HEK293 (cell line): ENCODE data around the gene TSEN2.

ENCODE experiments used
- CTCF ChIA-PET: fragments of 350-600 bp; formaldehyde crosslinking; extraction: SDS; loops from one replicate; lab custom pipeline; 2021; ENCODE audit warnings: antibody characterized with exemption; lab: Yijun Ruan, JAX
- POLR2A ChIA-PET: fragments of 300-600 bp; formaldehyde crosslinking; extraction: SDS; loops from one replicate; lab custom pipeline; 2020; ENCODE audit warnings: antibody characterized with exemption, inconsistent platforms; lab: Yijun Ruan, JAX
- H3K27ac ChIP-seq: fragments of 200-500 bp; sonication (Bioruptor generic); 2 replicates; pipeline ENCODE4 v1.5.1; 2014; ENCODE audit warnings: low read depth, low read length, control low read depth, inconsistent platforms; ENCODE audit errors: extremely low read depth
- H3K36me3 ChIP-seq, 2 experiments: fragments of 200-500 bp in 1 of 2; sonication (Bioruptor generic) in 1 of 2; 1 replicate in 1 of 2; 2 replicates in 1 of 2; pipeline ENCODE4 v1.5.1; 2014 to 2017; ENCODE audit warnings: inconsistent platforms in 2 of 2, low read length in 2 of 2; ENCODE audit not compliant: control insufficient read depth in 2 of 2, insufficient read depth in 1 of 2
- H3K4me1 ChIP-seq: fragments of 200-500 bp; sonication (Bioruptor generic); 2 replicates; pipeline ENCODE4 v1.5.1; 2014; ENCODE audit warnings: mild to moderate bottlenecking, low read length, inconsistent platforms; ENCODE audit not compliant: control insufficient read depth, insufficient read depth
- H3K4me3 ChIP-seq: 2 replicates; pipeline ENCODE4 v1.5.1; 2011; ENCODE audit warnings: low read depth, mild to moderate bottlenecking, control low read depth, low read length, moderate library complexity
- H3K9me3 ChIP-seq: fragments of 200-500 bp; sonication (Bioruptor generic); 2 replicates; pipeline ENCODE4 v1.5.1; 2014; ENCODE audit warnings: low read depth, low read length, inconsistent platforms; ENCODE audit not compliant: control insufficient read depth, insufficient read depth
- HOXD13 ChIP-seq: sonication (generic); formaldehyde crosslinking; IDR thresholded peaks from 2 replicates; pipeline ENCODE4 v1.8.0; 2022; ENCODE audit warnings: missing genetic modification reagents, borderline replicate concordance
- MZF1 ChIP-seq: fragments of 450-650 bp; formaldehyde crosslinking; IDR thresholded peaks from 2 replicates; pipeline ENCODE4 v1.5.1; 2017; ENCODE audit warnings: missing biosample characterization, missing genetic modification characterization, borderline replicate concordance
- PRDM1 ChIP-seq: fragments of 450-650 bp; formaldehyde crosslinking; IDR thresholded peaks from 2 replicates; pipeline ENCODE4; 2016; ENCODE audit warnings: missing biosample characterization, missing genetic modification characterization
- SCRT2 ChIP-seq: fragments of 450-650 bp; formaldehyde crosslinking; IDR thresholded peaks from 2 replicates; pipeline ENCODE4 v1.5.1; 2016; ENCODE audit warnings: missing biosample characterization, missing genetic modification characterization
- ZBTB48 ChIP-seq: fragments of 450-650 bp; formaldehyde crosslinking; IDR thresholded peaks from 2 replicates; pipeline ENCODE4 v1.5.1; 2016; ENCODE audit warnings: missing biosample characterization, missing genetic modification characterization
- ZNF121 ChIP-seq: fragments of 450-650 bp; formaldehyde crosslinking; IDR thresholded peaks from 2 replicates; pipeline ENCODE4 v1.5.1; 2016; ENCODE audit warnings: missing biosample characterization, missing genetic modification characterization
- ZNF155 ChIP-seq: fragments of 450-650 bp; formaldehyde crosslinking; IDR thresholded peaks from 2 replicates; pipeline ENCODE4 v1.5.1; 2016; ENCODE audit warnings: missing biosample characterization, missing genetic modification characterization
- ZNF169 ChIP-seq: fragments of 450-650 bp; formaldehyde crosslinking; IDR thresholded peaks from 2 replicates; pipeline ENCODE4 v1.5.1; 2016; ENCODE audit warnings: missing biosample characterization, missing genetic modification characterization
- ZNF174 ChIP-seq: fragments of 450-650 bp; formaldehyde crosslinking; IDR thresholded peaks from 2 replicates; pipeline ENCODE4 v1.5.0; 2017; ENCODE audit warnings: missing biosample characterization, mild to moderate bottlenecking, missing genetic modification characterization
- ZNF214 ChIP-seq: fragments of 450-650 bp; formaldehyde crosslinking; IDR thresholded peaks from 2 replicates; pipeline ENCODE4 v1.5.1; 2017; ENCODE audit warnings: missing biosample characterization, mild to moderate bottlenecking, missing genetic modification characterization, borderline replicate concordance
- ZNF221 ChIP-seq: fragments of 450-650 bp; formaldehyde crosslinking; IDR thresholded peaks from 2 replicates; pipeline ENCODE4 v1.5.1; 2017; ENCODE audit warnings: missing biosample characterization, missing genetic modification characterization, borderline replicate concordance
- ZNF391 ChIP-seq: fragments of 450-650 bp; formaldehyde crosslinking; IDR thresholded peaks from 2 replicates; pipeline ENCODE4 v1.5.1; 2016; ENCODE audit warnings: low read depth, missing biosample characterization, missing genetic modification characterization, borderline replicate concordance
- ZNF473 ChIP-seq: fragments of 450-650 bp; formaldehyde crosslinking; IDR thresholded peaks from 2 replicates; pipeline ENCODE4 v1.5.1; 2017; ENCODE audit warnings: missing biosample characterization, missing genetic modification characterization
- ZNF596 ChIP-seq: fragments of 450-650 bp; IDR thresholded peaks from 2 replicates; pipeline ENCODE4 v1.5.0; 2018; ENCODE audit warnings: missing biosample characterization, mild to moderate bottlenecking, missing genetic modification characterization, moderate library complexity
- ZNF610 ChIP-seq: fragments of 450-650 bp; formaldehyde crosslinking; IDR thresholded peaks from 2 replicates; pipeline ENCODE4 v1.5.1; 2016; ENCODE audit warnings: missing biosample characterization, missing genetic modification characterization, borderline replicate concordance
- ZNF621 ChIP-seq: fragments of 450-650 bp; formaldehyde crosslinking; IDR thresholded peaks from 2 replicates; pipeline ENCODE4 v1.5.1; 2017; ENCODE audit warnings: missing biosample characterization, missing genetic modification characterization
- ZNF629 ChIP-seq: fragments of 450-650 bp; formaldehyde crosslinking; IDR thresholded peaks from 2 replicates; pipeline ENCODE4 v1.5.1; 2017; ENCODE audit warnings: missing biosample characterization, missing genetic modification characterization
- ZNF658 ChIP-seq: fragments of 450-650 bp; formaldehyde crosslinking; IDR thresholded peaks from 2 replicates; pipeline ENCODE4; 2016; ENCODE audit warnings: missing biosample characterization, missing genetic modification characterization
- ZNF776 ChIP-seq: fragments of 450-650 bp; formaldehyde crosslinking; IDR thresholded peaks from 2 replicates; pipeline ENCODE4 v1.5.0; 2017; ENCODE audit warnings: missing biosample characterization, missing genetic modification characterization, borderline replicate concordance
- ZNF791 ChIP-seq: fragments of 450-650 bp; formaldehyde crosslinking; IDR thresholded peaks from 2 replicates; pipeline ENCODE4 v1.5.1; 2016; ENCODE audit warnings: missing biosample characterization, missing genetic modification characterization
- TF ChIP-seq, protein P1 (sequence below): IDR thresholded peaks from 2 replicates; pipeline ENCODE4 v1.6.1; 2011; ENCODE audit warnings: mild to moderate bottlenecking, low read depth, low read length, borderline replicate concordance
- TF ChIP-seq, protein P2 (sequence below): fragments of 450-650 bp; formaldehyde crosslinking; IDR thresholded peaks from 2 replicates; pipeline ENCODE4 v1.5.1; 2016; ENCODE audit warnings: missing biosample characterization, missing genetic modification characterization, borderline replicate concordance
- TF ChIP-seq, protein P3 (sequence below): fragments of 450-650 bp; formaldehyde crosslinking; IDR thresholded peaks from 2 replicates; pipeline ENCODE4 v1.5.1; 2016; ENCODE audit warnings: missing biosample characterization, missing genetic modification characterization
- TF ChIP-seq, protein P4 (sequence below): fragments of 450-650 bp; IDR thresholded peaks from 2 replicates; pipeline ENCODE4 v1.5.1; 2018; ENCODE audit warnings: missing biosample characterization, missing genetic modification characterization
- TF ChIP-seq, protein P5 (sequence below): fragments of 450-650 bp; formaldehyde crosslinking; optimal IDR thresholded peaks from 2 replicates; pipeline ENCODE3; 2016; ENCODE audit warnings: missing biosample characterization, mild to moderate bottlenecking, missing genetic modification characterization
- TF ChIP-seq, protein P6 (sequence below): fragments of 450-650 bp; formaldehyde crosslinking; IDR thresholded peaks from 2 replicates; pipeline ENCODE4 v1.5.1; 2016; ENCODE audit warnings: missing biosample characterization, missing genetic modification characterization, borderline replicate concordance

Gene TSEN2

DNA sequence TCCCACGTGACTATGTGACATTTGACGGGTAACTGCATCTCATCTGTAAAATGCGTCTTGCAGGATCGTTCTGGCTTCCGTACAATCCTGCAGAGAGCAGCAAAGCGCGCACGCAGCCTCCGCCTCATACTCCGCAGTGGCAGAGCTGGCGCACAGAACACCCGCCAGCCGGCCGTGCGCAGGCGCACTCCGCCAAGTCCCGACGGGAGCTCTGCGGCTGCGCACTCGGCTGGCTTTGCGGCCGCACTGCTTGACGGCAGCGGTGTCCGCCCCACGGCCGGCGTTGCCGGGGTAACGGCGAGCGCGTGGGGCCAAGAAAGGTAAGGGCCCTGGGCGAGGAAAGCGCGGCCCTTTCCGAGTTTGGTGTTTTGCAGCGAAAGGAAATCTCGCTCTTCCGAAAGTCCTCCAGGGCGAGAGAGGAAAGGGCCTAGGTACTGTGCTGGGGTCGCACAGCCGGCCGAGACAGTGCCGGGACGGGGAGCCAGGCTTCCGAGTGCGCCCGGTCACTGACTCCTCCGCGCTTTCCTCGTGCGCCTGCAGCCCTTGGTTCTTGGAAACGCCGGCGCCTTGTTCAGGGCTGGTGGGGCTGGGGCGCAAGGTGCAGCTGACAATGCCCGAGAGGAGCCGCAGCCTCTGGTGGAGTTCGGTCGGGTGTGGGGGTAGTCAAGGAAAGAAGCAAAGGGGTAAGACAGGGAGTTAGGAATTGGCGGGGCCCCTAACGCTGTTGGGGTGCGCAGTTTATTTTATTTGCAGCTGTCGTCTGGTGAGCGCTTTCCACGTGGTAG, at the start of gene TSEN2:
Gene TSEN2 (plus strand): TSS at position 283 of the 785 bp plus-strand sequence. CDS start 5,321 bp downstream, outside the sequence.
- ChIA-PET CTCF (interaction anchor here (0.6 to 3.6 kb wide), 5 partner anchors 11 to 349 kb away, joined by 4 to 15 read pairs (median 6); no protein-coding TSS in a partner anchor), POLR2A (interaction anchor here (0.5 to 1.4 kb wide), 14 partner anchors 22 to 364 kb away, joined by 3 to 7 read pairs (median 4); partner anchors contain the start of genes MKRN2 and MKRN2OS)
- no peaks in the 10 kb centered on the region for H3K9me3 ChIP-seq
- peak within 1 kb of the TSS; percentile 79 for H3K4me3 ChIP-seq
- H3K4me1 ChIP-seq: peaks cover 12% of the 10 kb centered on the region; the same call in 1 of the 2 replicates
- peak within 1 kb of the TSS; percentile 69 for H3K27ac ChIP-seq
- peaks cover 0 to 16% of the 10 kb centered on the region in 2 experiments; a peak in 1 of 3 replicates for H3K36me3 ChIP-seq
- TF ChIP-seq ZBTB48 (tag by site-specific recombination) (peak; percentile 86), ZNF214 (tag by site-specific recombination) (no peak), ZNF221 (tag by site-specific recombination) (no peak), ZNF658 (no peak), ZNF121 (tag by site-specific recombination) (peak; percentile 47; the same call in 1 of the 2 replicates), ZNF473 (tag by site-specific recombination) (no peak), MZF1 (tag by site-specific recombination) (no peak), ZNF596 (tag by site-specific recombination) (no peak), HOXD13 (CRISPR knock-in tag) (no peak), ZNF169 (no peak), ZNF621 (tag by site-specific recombination) (no peak), ZNF776 (tag by site-specific recombination) (no peak), PRDM1 (peak; percentile 99), ZNF174 (no peak), SCRT2 (tag by site-specific recombination) (no peak), ZNF155 (no peak), ZNF791 (no peak; the same call in 1 of the 2 replicates), ZNF629 (tag by site-specific recombination) (no peak; the same call in 1 of the 2 replicates), ZNF610 (peak; percentile 62; the same call in 1 of the 2 replicates), ZNF391 (no peak)
- TF ChIP-seq, protein P1, sequence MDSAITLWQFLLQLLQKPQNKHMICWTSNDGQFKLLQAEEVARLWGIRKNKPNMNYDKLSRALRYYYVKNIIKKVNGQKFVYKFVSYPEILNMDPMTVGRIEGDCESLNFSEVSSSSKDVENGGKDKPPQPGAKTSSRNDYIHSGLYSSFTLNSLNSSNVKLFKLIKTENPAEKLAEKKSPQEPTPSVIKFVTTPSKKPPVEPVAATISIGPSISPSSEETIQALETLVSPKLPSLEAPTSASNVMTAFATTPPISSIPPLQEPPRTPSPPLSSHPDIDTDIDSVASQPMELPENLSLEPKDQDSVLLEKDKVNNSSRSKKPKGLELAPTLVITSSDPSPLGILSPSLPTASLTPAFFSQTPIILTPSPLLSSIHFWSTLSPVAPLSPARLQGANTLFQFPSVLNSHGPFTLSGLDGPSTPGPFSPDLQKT: no peak
- TF ChIP-seq, protein P2, sequence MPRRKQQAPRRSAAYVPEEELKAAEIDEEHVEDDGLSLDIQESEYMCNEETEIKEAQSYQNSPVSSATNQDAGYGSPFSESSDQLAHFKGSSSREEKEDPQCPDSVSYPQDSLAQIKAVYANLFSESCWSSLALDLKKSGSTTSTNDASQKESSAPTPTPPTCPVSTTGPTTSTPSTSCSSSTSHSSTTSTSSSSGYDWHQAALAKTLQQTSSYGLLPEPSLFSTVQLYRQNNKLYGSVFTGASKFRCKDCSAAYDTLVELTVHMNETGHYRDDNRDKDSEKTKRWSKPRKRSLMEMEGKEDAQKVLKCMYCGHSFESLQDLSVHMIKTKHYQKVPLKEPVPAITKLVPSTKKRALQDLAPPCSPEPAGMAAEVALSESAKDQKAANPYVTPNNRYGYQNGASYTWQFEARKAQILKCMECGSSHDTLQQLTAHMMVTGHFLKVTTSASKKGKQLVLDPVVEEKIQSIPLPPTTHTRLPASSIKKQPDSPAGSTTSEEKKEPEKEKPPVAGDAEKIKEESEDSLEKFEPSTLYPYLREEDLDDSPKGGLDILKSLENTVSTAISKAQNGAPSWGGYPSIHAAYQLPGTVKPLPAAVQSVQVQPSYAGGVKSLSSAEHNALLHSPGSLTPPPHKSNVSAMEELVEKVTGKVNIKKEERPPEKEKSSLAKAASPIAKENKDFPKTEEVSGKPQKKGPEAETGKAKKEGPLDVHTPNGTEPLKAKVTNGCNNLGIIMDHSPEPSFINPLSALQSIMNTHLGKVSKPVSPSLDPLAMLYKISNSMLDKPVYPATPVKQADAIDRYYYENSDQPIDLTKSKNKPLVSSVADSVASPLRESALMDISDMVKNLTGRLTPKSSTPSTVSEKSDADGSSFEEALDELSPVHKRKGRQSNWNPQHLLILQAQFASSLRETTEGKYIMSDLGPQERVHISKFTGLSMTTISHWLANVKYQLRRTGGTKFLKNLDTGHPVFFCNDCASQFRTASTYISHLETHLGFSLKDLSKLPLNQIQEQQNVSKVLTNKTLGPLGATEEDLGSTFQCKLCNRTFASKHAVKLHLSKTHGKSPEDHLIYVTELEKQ: no peak
- TF ChIP-seq, protein P3, sequence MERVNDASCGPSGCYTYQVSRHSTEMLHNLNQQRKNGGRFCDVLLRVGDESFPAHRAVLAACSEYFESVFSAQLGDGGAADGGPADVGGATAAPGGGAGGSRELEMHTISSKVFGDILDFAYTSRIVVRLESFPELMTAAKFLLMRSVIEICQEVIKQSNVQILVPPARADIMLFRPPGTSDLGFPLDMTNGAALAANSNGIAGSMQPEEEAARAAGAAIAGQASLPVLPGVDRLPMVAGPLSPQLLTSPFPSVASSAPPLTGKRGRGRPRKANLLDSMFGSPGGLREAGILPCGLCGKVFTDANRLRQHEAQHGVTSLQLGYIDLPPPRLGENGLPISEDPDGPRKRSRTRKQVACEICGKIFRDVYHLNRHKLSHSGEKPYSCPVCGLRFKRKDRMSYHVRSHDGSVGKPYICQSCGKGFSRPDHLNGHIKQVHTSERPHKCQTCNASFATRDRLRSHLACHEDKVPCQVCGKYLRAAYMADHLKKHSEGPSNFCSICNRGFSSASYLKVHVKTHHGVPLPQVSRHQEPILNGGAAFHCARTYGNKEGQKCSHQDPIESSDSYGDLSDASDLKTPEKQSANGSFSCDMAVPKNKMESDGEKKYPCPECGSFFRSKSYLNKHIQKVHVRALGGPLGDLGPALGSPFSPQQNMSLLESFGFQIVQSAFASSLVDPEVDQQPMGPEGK: peak; percentile 69
- TF ChIP-seq, protein P4, sequence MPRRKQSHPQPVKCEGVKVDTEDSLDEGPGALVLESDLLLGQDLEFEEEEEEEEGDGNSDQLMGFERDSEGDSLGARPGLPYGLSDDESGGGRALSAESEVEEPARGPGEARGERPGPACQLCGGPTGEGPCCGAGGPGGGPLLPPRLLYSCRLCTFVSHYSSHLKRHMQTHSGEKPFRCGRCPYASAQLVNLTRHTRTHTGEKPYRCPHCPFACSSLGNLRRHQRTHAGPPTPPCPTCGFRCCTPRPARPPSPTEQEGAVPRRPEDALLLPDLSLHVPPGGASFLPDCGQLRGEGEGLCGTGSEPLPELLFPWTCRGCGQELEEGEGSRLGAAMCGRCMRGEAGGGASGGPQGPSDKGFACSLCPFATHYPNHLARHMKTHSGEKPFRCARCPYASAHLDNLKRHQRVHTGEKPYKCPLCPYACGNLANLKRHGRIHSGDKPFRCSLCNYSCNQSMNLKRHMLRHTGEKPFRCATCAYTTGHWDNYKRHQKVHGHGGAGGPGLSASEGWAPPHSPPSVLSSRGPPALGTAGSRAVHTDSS (tag by site-specific recombination): no peak
- TF ChIP-seq, protein P5, sequence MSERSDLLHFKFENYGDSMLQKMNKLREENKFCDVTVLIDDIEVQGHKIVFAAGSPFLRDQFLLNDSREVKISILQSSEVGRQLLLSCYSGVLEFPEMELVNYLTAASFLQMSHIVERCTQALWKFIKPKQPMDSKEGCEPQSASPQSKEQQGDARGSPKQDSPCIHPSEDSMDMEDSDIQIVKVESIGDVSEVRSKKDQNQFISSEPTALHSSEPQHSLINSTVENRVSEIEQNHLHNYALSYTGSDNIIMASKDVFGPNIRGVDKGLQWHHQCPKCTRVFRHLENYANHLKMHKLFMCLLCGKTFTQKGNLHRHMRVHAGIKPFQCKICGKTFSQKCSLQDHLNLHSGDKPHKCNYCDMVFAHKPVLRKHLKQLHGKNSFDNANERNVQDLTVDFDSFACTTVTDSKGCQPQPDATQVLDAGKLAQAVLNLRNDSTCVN (tag by site-specific recombination): peak; percentile 80
- TF ChIP-seq, protein P6, sequence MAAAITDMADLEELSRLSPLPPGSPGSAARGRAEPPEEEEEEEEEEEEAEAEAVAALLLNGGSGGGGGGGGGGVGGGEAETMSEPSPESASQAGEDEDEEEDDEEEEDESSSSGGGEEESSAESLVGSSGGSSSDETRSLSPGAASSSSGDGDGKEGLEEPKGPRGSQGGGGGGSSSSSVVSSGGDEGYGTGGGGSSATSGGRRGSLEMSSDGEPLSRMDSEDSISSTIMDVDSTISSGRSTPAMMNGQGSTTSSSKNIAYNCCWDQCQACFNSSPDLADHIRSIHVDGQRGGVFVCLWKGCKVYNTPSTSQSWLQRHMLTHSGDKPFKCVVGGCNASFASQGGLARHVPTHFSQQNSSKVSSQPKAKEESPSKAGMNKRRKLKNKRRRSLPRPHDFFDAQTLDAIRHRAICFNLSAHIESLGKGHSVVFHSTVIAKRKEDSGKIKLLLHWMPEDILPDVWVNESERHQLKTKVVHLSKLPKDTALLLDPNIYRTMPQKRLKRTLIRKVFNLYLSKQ (tag by site-specific recombination): 0 out of 2 replicates have a peak, but pooled peaks have one; percentile 60
